Anterior cingulate cortex (tissue), 58 donors: ENCODE results near the gene LMTK2.
"Not testable (repeated sequence)": the region's sequence is repeated elsewhere in the genome, so short reads cannot be mapped to it uniquely, and the experiment has no call there.

ENCODE experiments used
- DNase-seq, 58 donors: peaks; one replicate each; lab custom pipeline; 2025; lab: John Stamatoyannopoulos, UW

LMTK2 gene

DNA sequence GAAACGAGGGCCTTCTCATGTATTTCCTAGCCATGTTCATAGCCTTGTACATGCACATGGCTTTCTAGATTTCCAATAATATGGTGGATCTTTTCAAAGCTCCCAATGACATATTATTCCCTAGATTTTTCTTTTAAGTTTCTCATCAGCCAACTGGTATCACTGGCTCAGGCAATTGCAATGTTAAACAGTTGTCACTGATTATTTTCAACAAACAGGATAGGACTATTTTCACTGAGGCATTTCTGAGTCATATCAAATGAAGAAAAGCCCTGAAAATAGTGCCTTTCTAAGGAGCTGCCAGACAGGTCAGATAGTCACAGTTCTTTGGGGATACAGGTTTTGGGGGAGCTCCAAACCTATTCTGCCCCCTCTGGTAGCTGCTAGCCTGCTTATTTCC, 4.5 kb upstream of the LMTK2 start:
- DNase-seq = no peak

DNA sequence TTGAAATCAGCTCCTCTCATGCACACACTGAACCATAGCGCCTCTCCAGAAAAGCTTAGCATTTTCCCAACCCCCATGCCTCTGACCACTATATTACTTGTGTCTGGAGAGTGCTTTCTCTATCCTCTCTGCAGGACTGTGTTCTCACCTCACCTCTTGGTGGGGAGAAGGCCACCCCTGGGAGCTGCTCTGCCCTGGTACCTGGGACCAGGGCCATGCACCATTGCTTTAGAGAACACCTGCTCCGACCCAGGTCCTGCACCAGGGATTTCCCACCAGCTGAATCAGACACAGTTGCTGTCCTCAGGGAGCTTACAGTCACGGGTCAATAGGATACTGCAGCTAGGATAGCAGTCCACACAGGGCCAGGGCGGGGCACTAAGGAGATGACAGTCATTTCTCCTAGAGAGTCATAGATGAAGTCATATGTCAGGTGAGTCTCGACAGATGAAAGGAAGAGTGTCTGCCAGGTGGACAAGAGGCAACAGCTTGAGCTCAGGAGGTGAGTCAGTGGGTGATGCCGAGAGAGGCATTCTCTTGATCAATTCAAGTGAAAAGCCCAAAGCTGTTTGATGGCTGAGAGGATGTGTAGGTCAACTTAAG, 619 bp upstream of the LMTK2 start:
- peak in 1 of 58 donors; percentile 6 for DNase-seq

DNA sequence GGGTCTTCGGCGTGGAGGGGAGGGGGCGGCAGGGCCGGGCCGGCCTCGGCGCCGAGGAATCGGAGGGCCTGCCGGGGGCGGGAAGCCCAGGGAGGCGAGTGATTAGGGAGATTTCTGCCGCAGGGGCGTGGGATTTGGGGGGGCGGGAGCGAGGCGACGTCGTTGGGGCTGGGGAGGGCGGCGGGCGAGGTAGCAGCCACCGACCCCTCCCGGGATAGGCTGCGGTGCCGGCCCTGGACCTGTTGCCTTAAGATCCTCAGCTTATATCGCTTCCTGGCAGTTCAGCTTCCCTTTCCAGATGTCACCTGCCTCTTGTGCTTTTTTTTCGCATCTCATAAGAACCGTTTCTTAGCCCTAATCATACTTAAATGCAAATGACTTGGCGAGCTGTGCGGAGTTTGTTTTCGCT, 655 bp downstream of the LMTK2 start:
- peak in 4 of 58 donors; percentile 18 to 47 (median 32) for DNase-seq

DNA sequence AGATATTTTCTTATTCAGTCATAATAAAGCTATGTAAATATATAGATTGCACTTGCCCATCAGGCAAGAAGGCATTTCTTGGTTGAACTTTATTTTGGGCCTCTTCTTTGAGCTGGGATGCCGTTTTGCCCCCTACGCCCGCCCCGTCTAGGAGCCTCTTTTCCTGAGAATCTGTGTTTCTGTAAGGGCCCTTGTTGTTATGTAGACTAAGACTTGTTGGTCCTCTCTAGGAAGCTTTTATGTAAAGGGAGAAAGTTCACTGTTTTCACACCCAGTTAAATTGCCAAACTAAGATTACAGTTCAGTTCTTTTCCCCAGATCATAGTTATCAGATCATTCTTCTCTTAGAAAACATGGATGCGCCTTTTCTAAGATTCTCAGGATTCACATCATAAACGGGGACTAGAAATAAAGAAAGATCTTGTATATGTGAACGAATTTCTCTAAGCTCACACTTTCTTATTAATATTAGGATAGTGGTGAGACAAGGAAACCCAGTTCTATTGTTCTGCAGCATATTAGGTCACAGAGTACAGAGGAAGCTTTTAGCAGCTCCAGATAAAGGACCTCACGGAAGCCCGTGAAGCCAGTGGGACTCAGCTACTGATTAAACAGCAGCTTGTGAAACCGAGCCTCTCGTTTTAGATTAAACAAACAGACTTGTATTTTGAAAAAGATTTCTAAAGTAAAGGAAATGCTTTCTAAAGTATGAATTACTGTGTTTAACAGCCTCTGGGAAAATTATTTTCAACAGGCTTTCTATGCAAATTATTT, 3.8 kb downstream of the LMTK2 start:
- peak in 3 of 58 donors; percentile 9 to 30 (median 18) for DNase-seq

GRCh38 chr7:98112077-98112476, 5.4 kb downstream of the LMTK2 start:
- DNase-seq = no peak

DNA sequence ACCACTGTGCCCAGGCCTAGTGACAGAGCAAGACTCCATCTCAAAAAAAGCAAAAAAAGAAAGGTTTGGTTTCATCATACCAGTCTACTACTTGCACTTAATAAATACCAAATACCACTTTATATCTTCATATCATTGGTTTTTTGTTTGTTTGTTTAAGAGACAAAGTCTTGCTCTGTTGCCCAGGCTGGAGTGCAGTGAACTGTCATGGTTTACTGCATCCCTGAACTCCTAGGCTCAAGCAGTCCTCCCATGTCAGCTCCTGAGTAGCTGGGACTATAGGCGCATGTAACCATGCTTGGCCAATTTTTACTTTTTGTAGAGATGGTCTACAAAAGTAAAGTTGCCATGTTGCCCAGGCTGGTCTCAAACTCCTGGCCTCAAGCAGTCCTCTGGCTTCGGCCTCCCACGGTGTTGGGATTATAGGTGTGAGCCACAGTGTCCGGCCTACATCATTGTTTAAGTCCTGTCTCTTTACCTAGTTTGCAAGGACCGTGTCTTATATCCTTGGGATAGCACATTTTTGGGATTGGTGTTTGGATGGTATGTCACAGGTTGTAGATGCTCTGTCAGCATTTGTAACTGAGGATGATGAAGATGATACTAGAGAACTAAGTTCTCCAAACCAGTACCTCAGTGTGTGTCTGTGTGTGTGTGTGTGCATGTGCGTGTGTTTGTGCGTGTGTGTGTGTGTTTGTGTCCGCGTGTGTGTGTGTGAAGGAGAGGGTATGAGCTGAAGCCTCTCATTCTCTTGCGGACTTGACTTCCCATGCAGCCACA, 9.3 kb downstream of the LMTK2 start:
- no peak for DNase-seq

- DNase-seq = no peak
Measured at GRCh38 chr7:98116656-98117461, 10.2 kb downstream of the LMTK2 start.

- DNase-seq = no peak
Measured at GRCh38 chr7:98119256-98119918, 12.7 kb downstream of the LMTK2 start.

DNA sequence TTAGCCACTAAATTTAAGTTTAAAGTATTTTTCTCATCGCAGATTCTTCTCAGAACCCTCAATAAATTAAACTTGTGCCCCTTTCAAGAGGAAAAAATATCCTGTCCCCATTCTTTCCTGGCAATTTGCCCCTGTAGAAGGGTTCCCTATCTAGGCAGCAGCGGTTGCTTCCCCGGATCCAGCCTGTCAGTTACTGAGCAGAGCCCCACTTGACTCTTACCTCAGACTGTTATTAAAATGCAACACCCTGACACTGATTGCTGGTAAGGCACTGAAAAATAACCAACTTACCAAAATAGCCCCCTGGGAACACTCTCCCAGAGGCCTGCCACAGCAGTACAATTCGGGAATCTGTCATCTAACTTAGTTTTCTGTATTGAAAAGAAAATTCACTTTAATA, 13.9 kb downstream of the LMTK2 start:
- DNase-seq = no peak

DNA sequence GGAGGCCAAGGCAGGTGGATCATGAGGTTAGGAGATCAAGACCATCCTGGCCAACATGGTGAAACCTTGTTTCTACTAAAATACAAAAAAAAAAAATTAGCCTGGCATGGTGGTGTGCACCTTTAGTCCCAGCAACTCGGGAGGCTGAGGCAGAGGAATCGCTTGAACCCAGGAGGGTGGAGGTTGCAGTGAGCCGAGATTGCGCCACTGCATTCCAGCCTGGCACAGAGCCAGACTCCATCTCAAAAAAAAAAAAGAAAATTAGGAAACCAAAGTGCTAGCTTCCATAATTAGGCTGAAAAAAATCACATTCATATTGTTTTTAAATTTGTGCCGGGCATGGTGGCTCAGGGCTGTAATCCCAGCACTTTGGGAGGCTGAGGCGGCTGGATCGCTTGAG, 14.7 kb downstream of the LMTK2 start:
- not testable (repeated sequence) for DNase-seq

GRCh38 chr7:98123365-98123696, 16.7 kb downstream of the LMTK2 start:
- no peak for DNase-seq

- DNase-seq = no peak
Measured at GRCh38 chr7:98125759-98126158, 19.1 kb downstream of the LMTK2 start.

- DNase-seq = no peak
Measured at GRCh38 chr7:98126311-98127142, 19.9 kb downstream of the LMTK2 start.

DNA sequence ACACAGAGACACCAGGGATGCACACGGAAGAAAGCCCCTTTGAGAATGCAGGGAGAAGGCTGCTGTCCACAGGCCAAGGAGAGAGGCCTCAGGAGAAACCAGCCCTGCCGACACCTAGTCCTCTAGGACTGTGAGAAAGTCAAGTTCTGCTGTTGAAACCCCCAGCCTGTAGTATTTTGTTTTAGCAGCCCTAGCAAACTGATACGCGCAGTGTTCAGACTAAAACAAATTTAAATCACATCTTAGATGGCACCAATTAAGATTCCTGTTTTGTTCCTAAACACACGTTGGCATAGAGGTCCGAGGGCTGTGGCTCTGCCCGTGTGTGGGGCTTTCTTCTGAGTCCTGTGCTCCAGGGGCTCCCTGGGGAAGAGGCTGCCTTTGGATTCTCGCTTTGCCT, 21.7 kb downstream of the LMTK2 start:
- no peak for DNase-seq

DNA sequence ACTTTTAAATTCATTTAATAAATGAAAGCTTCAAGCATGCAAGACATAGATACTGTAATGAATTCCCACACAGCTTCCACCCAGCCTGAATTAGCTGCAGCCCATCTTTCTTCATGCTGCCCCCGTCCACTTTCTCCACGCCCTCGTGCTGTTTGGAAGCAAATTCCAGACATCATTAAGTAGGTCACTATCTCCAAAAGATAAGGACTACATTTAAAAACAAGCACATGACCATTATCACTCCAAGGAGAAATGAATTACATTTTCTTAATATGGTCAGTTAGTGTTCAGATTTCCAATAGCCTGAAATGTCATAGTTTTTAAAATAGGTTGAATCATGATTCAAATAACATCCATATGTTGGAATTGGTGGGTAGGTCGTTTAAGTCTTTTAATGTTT, 24.3 kb downstream of the LMTK2 start:
- DNase-seq = no peak

DNA sequence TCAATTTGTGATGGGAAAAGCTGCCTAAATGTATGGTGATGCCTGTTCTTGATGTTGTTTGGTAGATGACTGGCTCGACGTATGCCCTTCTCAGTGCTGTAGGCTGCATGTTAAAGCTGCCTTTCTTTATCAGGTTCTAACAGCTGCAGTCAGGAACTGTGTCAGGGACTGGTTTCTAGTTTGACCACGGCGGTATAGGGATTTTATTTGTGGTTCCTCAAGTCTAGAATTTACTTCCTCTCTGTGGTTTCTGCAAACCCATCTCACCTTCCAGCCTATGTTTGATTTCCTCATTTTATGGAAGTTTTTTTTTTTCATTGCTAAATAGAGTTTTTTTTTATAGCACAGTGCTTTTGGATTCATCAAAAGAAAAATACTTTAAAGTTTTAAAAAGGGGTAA, 26.5 kb downstream of the LMTK2 start:
- DNase-seq = peak in 1 of 58 donors; percentile 25

DNA sequence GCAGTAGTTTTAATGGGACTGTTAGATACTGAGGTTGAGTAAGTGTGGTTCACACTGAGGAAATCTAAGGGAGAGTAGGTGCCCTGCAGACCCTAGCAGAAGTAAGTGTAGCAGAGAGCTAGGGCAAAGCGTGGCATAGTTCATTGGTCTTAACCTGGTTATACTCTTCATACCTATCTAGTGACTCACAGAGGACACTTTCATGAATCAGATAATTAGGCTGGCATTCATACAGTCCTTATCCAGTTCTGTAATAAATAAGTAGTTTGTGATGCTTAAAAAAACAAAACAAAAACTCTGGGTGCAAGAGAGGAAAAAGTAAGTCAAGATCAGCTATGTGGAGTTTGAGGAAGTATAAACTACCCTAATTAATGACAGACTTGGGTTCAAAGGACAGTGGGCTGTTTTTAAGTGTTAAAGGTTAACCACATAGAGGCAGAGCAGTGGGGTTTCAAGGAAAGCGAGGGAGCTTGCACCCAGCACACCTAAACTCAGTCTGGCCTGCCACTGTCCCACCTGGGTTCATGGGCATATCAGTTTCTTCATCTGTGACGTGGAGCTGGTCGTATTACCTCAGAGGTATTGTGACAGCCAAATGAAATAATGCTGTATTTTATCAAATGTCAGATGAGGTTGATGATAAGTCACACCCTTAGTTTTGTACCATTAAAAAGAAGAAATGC, 27.1 kb downstream of the LMTK2 start:
- DNase-seq = no peak

- DNase-seq = no peak
Measured at GRCh38 chr7:98134420-98135228, 28.0 kb downstream of the LMTK2 start.
